OCI-LY1 (cell line): ENCODE measurements around the gene INSRR.

Experiments
- CTCF ChIP-seq: fragments of 200-600 bp; sonication (generic), shearing (Covaris generic); IDR thresholded peaks from 2 replicates; pipeline ENCODE4 v1.5.1; 2017; ENCODE audit warnings: mild to moderate bottlenecking, antibody characterized with exemption, low read length, moderate library complexity, mixed read lengths
- EZH2 ChIP-seq: fragments of 200-600 bp; sonication (generic), shearing (Covaris generic); IDR thresholded peaks from 2 replicates; pipeline ENCODE4 v1.8.0; 2017; ENCODE audit warnings: borderline replicate concordance, mixed run types, mild to moderate bottlenecking, antibody characterized with exemption, low read length, moderate library complexity, mixed read lengths

GRCh38 chr1:156868341-156868740, 9.4 kb upstream of the INSRR start:
- no peak for TF ChIP-seq CTCF
- TF ChIP-seq EZH2, result no peak
